Measurements from ENCODE around the gene MAK.
"Not testable (repeated sequence)": the region's sequence is repeated elsewhere in the genome, so short reads cannot be mapped to it uniquely, and the experiment has no call there.

The MAK gene

GRCh38 chr6:10771371-10771894 is 66.9 kb downstream of the MAK start:
- DNase-seq: no peak

- DNase-seq: no peak
These were observed 68.9 kb downstream of the MAK start for GRCh38 chr6:10769419-10769818.

DNA sequence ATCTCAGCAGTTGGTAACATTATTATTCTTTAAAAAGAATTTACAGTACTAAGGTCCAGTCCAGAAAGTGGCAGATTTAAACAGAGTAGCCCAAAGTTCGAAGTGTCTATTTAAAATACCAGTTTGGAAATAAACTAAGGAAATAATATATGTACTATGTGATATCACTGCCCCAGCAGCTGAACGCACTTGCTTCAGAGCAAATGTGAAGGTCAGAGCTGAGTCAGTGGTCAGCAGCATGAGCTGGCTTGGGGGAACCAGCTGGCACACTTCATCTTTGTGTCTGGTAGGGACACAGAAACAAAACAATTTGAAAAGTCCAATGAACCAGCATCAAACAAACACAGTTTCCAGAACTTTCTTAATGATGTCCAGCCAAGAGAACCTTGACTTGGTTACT is 75.3 kb downstream of the MAK start:
- DNase-seq: no peak

DNA sequence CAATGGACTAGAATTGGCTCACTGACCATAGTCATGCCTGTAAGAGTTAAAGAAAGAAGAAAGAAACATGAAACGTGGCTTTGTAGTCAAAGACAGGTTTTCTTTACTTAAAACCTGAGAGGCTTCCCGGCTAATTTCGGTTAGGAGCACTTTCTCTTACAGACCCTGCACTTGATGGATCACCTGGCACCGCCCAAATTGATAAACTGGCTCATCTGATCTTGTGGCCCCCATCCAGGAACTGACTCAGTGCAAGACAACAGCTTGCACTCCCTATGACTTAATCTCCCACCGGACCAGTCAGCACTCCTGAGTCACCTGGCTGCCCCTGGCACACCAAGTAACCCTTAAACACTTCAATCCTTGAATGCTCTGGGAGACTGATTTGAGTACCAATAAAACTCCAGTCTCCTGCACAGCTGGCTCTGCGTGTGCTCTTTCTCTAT is 78.4 kb downstream of the MAK start:
- no peak for DNase-seq

- no peak for DNase-seq
These were observed 79.0 kb downstream of the MAK start for GRCh38 chr6:10759312-10759839.

- DNase-seq: no peak
These were observed 82.3 kb downstream of the MAK start for GRCh38 chr6:10756085-10756484.

- not testable (repeated sequence) for DNase-seq
These were observed 86.6 kb downstream of the MAK start for GRCh38 chr6:10751757-10752156.

DNA sequence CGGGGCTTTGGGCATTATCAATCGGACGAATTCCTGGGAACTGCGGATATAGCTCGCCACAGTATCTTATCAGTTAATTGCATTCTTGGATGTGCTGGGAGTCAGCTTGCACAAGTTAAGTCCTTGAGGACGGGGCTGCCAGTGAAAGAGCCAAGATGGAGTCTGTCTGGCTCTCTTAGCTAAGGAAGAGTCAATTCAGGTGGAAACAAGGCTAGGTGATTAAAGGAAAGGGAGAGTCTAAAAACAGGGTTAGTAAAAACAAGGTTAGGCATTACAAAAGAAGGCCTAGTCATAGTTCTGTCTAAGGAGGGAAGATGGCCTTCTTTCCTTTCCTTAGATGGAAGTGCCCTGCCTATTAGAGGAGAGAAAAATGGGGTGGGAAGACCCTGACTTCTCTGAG is 87.8 kb downstream of the MAK start:
- DNase-seq: not testable (repeated sequence)

GRCh38 chr6:10749734-10750133 is 88.6 kb downstream of the MAK start:
- DNase-seq: no peak

DNA sequence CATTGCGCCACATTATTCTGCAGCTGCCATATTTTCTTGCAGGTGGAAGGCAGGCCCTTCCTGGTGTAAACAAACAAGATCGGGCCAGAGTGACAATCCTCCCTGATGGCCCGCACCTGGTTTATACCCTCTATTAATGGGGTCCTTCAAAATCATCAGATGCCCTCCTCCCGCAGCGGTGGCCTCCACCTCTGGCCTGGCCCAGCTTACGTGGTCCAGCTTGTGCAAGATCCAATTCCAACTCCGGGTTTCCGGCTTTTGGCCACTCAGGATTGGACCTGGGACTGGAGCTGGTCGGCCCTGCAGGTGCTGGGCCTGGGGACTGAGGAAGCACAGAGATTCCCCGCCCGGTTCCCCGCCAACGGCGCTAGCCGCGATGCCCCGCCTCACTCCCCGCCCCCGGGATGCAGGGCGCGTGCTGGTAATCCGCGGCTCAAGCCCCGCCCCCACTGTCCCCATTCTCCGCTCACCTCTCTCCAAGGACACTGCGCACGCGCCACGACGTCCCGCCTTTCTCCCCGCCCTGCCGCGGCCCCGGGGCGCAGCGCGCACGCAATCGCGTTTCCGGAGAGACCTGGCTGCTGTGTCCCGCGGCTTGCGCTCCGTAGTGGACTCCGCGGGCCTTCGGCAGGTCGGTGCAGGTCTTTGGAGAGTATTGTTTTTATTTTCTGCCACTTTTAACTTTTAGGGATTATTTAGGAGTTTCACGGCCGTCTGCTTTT is 90.9 kb downstream of the MAK start, which contains the start of gene TMEM14B:
TSS of gene TMEM14B (plus strand) at position 555 of the 722 bp plus-strand sequence. CDS start 1,441 bp downstream, outside the sequence.
- DNase-seq: peak; percentile 99 to 100

DNA sequence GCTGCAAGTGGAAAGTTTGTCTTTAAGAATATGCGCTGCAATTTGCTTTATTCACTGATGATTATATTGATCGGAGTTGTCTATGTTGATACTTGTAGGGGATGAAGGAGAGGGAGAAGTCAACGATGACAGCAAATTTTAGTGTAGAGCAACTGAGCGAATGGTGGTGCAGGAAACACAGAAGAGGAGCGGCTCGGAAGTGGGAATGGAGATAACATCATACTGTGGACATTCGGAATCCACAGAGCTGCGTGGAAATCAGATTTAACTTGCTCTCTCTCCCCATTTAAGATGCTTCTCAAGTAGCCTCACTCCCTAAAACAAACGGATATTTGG is 91.5 kb downstream of the MAK start:
- no peak for DNase-seq

GRCh38 chr6:10745116-10745515 is 93.2 kb downstream of the MAK start:
- DNase-seq: no peak

- no peak for DNase-seq
These were observed 94.8 kb downstream of the MAK start for GRCh38 chr6:10743515-10743914.

GRCh38 chr6:10742251-10742650 is 96.1 kb downstream of the MAK start:
- no peak for DNase-seq

- DNase-seq: not testable (repeated sequence)
These were observed 96.7 kb downstream of the MAK start for GRCh38 chr6:10741643-10742042.

- DNase-seq: no peak
These were observed 98.3 kb downstream of the MAK start for GRCh38 chr6:10740061-10740460.

DNA sequence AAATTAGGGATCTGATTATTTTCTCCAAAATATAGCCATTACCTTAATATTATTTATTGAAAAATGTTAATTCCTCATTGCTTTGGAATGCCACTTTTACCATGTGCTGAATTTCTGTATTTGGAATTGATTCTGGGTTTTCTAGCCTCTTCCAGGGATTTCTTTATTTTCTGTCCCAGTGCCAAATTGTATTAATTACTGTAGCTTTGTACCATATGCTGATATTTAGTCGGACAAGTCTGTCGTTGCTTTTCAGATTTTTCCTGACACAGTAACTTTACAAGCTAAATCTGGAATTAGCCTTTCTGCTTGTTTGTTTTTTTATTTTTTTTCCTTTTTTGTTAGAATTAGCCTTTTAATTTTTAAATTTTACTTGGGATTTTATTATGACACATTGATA is 101.6 kb downstream of the MAK start:
- no peak for DNase-seq

DNA sequence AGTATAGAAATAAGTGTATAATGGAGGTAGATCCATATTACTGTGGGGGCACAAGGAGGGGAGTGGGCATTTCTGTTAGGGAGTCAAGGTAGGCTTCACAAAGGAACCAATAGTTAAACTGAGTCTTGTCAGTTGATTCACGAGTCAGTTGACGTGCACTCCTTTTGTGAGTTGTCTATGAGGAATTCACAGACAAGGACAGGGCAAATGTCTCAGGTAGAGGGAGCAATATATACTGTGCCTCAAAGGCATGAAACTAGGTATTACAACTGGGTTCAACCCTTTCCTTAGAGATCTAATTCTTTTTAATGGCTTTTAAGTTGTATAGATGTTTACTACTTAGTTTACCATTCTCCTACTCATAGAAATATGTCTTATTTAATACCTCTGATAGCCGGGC is 104.5 kb downstream of the MAK start:
- no peak for DNase-seq

DNA sequence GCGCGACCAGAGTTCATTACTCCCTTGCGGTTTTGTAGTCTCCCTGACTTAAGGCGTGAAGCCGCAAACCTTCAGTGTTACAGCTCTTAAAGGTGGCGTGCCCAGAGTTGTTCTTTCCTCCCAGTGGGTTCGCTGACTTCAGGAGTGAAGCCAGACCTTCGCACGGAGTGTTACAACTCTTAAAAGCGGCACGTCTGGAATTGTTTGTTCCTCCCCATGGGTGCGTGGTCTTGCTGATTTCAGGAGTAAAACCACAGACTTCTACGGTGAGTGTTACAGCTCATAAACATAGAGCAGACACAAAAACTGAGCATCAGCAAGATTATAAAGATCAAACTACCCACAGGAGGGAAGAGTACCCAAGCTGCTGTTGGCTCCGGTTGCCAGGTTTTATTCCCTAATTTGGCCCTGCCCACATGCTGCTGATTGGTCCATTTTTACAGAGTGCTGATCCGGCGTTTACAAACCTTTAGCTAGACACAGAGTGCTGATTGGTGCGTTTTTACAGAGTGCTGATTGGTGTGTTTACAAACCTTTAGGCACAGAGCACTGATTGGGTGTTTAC is 105.1 kb downstream of the MAK start:
- no peak for DNase-seq

DNA sequence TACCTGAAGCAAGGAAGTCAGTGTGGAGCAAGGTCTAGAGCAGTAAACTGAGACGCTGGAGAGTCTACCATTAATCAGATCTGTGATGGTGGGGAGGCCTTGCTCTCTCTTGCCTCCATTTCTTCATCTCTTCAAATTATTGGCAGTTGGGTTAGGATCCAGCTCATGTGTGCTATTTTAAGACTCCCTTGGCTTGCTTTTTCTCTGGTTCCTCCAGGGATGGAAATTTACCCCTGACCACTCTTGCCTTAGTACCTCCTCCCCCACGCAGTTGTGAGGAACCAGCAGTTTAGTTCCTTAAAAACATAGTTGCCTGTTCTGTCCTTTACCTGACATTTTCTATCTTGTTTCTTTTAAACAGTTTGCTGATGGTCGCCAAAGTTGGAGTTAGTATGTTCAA is 108.1 kb downstream of the MAK start:
- DNase-seq: no peak

DNA sequence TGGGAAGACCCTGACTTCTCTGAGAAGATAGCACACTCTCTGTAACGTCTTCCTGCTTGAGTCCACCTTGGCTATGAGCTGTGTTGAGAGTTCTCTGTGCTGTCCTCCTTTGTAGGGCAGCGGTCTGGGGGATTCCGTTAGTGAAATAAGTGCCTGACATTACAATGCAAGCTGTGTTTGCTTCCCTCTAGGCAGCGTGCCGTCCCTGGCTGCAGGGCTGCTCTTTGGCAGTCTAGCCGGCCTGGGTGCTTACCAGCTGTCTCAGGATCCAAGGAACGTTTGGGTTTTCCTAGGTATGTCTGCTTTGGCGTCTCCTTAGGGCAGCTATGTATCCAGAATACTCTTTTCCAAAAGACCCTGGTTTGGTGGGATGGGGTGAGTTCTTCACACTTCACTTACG is 112.6 kb downstream of the MAK start:
- DNase-seq: no peak

DNA sequence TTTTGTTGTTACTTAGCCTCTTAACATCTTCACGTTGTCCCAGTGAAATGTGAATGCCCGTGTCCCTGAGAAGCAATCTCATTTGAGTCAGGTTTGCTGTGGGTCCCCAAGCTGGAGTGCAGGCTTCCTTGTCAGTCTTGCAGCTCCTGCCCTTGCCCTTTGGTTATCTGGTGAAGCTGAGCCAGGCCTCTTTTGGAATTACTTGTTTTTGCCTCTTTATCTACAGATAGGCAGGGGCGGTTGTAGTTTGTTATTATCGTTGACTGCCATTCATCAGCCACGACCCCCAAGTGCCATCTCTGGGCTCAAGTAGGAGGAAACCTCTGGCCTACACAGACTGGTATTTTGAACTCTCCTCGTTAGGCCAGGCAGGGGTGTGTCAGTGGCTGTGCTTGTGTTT is 113.3 kb downstream of the MAK start:
- DNase-seq: no peak

GRCh38 chr6:10723567-10723881 is 114.8 kb downstream of the MAK start:
- DNase-seq: no peak

GRCh38 chr6:10722820-10723566 is 115.3 kb downstream of the MAK start, which contains the start of gene TMEM14C:
Gene TMEM14C (plus strand): TSS chr6:10723070. CDS start chr6:10724614, 1,544 bp downstream.
- peak; percentile 68 to 70 for DNase-seq
